Dendritic cell treated with granulocyte-macrophage colony-stimulating factor and Interleukin-4, amounts not matched to agents 40 ng/mL and 50 ng/mL, for 4 days (primary cell): ENCODE data around the gene CCNQ.
"Not testable (repeated sequence)": the region's sequence is repeated elsewhere in the genome, so short reads cannot be mapped to it uniquely, and the experiment has no call there.

Experiments
- H3K27ac Mint-ChIP-seq: one replicate; pipeline ENCODE4 v1.8.0; 2022; ENCODE audit warnings: mild to moderate bottlenecking, mixed read lengths
- H3K27me3 Mint-ChIP-seq: one replicate; pipeline ENCODE4 v1.8.0; 2022; ENCODE audit warnings: mild to moderate bottlenecking, mixed read lengths
- H3K36me3 Mint-ChIP-seq: one replicate; pipeline ENCODE4 v1.8.0; 2022; ENCODE audit warnings: low read depth, mixed read lengths
- H3K4me1 Mint-ChIP-seq: one replicate; pipeline ENCODE4 v1.8.0; 2022; ENCODE audit warnings: low read depth, mixed read lengths
- H3K4me3 Mint-ChIP-seq: one replicate; pipeline ENCODE4 v1.8.0; 2022; ENCODE audit warnings: mild to moderate bottlenecking, moderate library complexity, mixed read lengths
- H3K9me3 Mint-ChIP-seq: one replicate; pipeline ENCODE4 v1.8.0; 2022; ENCODE audit warnings: mixed read lengths
- intact Hi-C: fragments of 100-400 bp; cut with micrococcal nuclease; formaldehyde crosslinking; loops from one replicate; pipeline ENCODE4 v1.15.0; 2022

Gene CCNQ

DNA sequence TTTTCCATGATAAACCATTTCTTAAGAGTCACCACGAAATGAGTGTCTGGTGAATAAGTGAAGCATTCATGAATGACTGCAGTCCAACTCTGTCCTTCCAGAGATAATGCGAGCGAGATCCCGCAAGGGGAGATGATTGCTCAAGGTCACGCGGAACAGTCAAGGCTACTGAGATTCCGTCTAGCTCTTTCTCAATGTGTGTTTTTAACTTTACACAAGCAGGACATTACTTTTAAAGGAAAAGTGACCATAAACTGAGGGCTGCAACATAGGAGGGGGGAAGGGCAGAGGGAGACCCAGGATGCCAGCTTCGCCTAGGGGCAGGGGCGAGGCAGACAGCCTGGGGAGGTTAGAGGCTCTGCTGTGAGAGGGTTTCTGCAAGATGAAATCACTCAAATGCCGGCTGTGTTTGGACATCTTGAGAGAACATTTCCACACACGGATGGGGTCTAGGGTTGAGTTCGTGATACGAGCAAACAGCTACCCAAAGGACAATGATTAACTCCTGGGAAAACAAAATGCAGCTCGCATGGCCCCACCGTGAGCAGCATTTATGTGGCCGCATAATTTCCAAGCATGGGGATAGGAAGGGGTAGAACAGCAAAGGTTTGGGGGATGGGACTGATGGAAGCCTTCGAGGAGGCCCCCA lies 23.8 kb upstream of the CCNQ start:
- no peaks in the 10 kb centered on the region for H3K36me3 Mint-ChIP-seq
- no peak overlapping the region for H3K4me3 Mint-ChIP-seq
- H3K4me1 Mint-ChIP-seq = no peaks in the 10 kb centered on the region
- intact Hi-C loops = no loop called here
- H3K9me3 Mint-ChIP-seq = no peaks in the 10 kb centered on the region
- H3K27ac Mint-ChIP-seq = no peak overlapping the region
- peaks cover 18% of the 10 kb centered on the region for H3K27me3 Mint-ChIP-seq

DNA sequence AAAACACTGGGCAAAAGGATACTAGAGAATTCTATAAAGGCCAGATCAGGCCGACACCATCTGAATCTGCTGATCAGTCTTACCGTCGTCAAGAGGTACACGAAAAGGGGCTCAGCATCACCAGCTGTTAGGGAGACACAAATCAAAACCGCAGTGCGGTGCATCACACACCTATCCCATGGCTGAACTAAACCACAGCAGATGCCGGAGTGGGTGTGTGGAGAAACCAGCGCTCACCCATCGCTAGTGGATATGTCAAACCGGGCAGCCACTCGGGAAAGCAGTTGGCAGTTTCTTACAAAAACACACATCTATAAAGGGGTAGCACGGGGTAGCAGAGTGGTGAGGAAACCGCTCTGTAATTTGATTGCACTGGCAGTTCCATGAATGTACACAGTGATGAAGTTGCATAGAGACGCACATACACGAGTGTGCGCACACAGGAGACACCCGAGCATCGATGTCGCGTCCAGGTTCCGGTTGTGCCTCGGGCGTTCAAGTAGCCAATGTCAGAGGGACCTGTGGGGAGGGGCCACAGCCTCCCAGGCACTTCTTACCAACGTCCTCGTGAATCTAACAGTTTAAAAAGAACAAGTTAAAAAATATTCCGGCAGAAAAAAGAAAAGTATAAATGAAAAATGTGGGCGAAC lies 23.1 kb upstream of the CCNQ start:
- Mint-ChIP-seq H3K27ac (no peak overlapping the region), H3K9me3 (no peaks in the 10 kb centered on the region), H3K36me3 (no peaks in the 10 kb centered on the region), H3K4me1 (no peaks in the 10 kb centered on the region), H3K4me3 (no peak overlapping the region), H3K27me3 (peaks cover 18% of the 10 kb centered on the region)
- intact Hi-C loops = no loop called here

DNA sequence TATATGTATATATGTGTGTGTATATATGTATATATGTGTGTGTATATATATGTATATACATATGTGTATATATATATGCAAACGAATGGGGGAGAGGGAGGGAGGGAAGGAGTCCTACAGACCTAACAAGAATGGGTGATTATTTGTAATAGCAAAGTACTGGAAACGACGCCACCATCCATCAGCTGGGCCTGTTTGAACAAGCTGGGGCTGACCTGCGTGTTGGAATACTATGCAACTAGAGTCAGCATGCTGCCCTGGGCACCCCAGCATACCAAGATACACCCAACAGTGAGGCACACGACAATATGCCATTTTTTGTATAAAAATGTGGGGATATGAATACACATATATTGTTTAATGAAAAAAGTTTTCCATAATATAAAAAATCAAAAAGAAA lies 21.6 kb upstream of the CCNQ start:
- intact Hi-C loops = no loop called here
- Mint-ChIP-seq H3K27me3 (peaks cover 21% of the 10 kb centered on the region), H3K36me3 (no peaks in the 10 kb centered on the region), H3K9me3 (no peaks in the 10 kb centered on the region), H3K4me1 (no peaks in the 10 kb centered on the region), H3K27ac (no peak overlapping the region), H3K4me3 (no peak overlapping the region)

DNA sequence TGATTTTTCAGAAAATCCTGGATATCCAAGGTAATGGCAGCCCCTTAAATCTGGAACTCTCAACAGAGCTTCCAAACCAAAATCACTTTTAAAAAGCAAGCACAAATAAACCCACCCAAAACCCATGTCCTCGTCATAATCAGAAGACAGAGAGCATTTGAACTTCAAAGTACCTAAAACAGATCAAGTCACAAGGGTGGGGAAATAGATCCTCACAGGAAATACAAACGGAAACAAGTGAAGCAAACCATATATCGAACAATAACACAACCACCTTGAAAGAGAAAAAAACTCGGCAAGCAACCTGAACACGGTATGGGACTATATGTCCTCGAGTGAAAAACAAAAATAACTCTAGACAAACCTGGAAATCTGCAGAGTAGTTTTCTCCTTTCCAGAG lies 15.9 kb upstream of the CCNQ start:
- peaks cover 39% of the 10 kb centered on the region for H3K27me3 Mint-ChIP-seq
- H3K4me3 Mint-ChIP-seq = no peak overlapping the region
- H3K4me1 Mint-ChIP-seq = peaks cover 5% of the 10 kb centered on the region
- H3K27ac Mint-ChIP-seq = no peak overlapping the region
- no peaks in the 10 kb centered on the region for H3K36me3 Mint-ChIP-seq
- intact Hi-C loops = no loop called here
- H3K9me3 Mint-ChIP-seq = no peaks in the 10 kb centered on the region

DNA sequence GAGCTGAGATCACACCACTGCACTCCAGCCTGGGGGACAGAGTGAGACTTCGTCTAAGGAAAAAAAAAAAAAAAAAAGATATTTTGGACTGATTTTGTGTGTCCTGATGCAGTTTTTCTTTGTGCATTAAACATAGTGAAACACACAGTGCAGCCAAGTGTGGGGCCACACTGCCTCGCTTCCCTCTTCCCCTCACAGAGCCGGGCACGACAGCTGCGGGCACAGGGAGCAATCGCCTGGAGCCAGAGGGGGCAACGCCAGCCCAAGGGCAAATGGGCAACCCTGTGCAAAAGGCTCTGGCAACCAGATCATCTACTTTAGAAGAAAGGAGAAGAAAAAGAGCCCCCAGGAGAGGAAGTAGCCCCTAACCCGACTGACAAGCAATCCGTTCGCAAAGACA lies 13.5 kb upstream of the CCNQ start:
- intact Hi-C loops = no loop called here
- Mint-ChIP-seq H3K4me3 (no peak overlapping the region), H3K9me3 (no peaks in the 10 kb centered on the region), H3K4me1 (peaks cover 13% of the 10 kb centered on the region), H3K27me3 (peaks cover 41% of the 10 kb centered on the region), H3K36me3 (no peaks in the 10 kb centered on the region), H3K27ac (no peak overlapping the region)

DNA sequence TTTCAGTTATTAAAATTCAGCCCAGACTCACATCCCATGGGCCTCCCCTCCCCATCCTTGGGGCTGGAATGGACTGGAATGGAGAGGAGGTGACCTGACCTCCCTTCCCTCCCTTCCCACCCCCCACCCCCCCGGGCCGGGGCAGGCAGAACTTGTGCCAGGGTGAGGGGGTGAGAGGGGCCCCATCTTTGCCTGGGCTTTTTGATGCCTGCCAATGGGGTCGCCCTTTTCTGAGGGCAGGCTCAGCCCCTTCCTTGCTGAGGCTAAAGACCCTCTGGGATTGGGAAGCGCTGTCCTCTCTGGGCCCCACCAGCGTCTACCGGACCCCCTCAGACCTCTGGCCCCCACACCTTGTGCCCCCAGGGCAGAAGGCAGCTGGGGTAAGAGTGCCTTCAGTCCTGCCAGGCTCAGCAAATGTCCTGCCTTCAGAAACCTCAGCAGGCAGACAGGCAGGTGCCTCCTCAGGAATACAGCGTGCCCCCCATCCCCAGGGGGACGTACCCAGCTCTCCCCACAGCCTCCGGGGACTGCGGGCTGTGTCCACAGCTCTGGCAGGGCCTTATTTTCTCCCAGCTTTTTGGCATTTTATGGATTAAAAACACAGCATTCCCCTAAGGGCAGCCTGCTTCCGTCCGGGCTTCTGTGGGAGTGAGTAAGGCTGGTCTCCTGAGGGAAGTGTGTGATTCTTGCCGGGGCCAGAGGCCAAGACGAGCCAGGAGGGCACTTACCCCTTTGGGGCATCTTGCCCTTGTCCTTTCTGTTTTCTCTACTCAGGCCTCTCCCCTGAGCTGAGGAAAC lies 12.6 kb upstream of the CCNQ start:
- intact Hi-C loops = no loop called here
- Mint-ChIP-seq H3K4me1 (peaks cover 22% of the 10 kb centered on the region), H3K4me3 (no peak overlapping the region), H3K36me3 (no peaks in the 10 kb centered on the region), H3K27ac (no peak overlapping the region), H3K9me3 (no peaks in the 10 kb centered on the region), H3K27me3 (peaks cover 49% of the 10 kb centered on the region)

DNA sequence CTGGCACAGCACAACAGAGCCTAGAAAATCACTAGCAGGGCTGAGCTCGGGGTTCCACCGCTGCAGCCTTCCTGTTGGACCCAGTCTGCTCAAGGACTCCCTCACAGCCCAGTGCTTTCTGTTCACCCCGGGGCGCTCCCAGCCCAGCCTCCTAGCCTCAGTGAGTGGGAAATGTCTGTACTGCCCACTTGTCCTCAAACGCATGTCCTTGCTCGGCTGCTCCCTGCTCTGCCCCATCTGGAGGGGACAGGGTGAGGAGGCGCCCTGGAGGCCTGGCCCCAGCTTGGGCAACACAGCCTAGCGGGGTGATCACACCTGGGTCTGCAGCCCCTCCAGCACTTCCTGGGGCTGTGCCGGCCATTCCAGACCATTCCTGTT lies 11.9 kb upstream of the CCNQ start:
- Mint-ChIP-seq H3K4me1 (peaks cover 22% of the 10 kb centered on the region), H3K36me3 (no peaks in the 10 kb centered on the region), H3K27ac (no peak overlapping the region), H3K4me3 (no peak overlapping the region), H3K9me3 (no peaks in the 10 kb centered on the region), H3K27me3 (peaks cover 49% of the 10 kb centered on the region)
- intact Hi-C loops = no loop called here

DNA sequence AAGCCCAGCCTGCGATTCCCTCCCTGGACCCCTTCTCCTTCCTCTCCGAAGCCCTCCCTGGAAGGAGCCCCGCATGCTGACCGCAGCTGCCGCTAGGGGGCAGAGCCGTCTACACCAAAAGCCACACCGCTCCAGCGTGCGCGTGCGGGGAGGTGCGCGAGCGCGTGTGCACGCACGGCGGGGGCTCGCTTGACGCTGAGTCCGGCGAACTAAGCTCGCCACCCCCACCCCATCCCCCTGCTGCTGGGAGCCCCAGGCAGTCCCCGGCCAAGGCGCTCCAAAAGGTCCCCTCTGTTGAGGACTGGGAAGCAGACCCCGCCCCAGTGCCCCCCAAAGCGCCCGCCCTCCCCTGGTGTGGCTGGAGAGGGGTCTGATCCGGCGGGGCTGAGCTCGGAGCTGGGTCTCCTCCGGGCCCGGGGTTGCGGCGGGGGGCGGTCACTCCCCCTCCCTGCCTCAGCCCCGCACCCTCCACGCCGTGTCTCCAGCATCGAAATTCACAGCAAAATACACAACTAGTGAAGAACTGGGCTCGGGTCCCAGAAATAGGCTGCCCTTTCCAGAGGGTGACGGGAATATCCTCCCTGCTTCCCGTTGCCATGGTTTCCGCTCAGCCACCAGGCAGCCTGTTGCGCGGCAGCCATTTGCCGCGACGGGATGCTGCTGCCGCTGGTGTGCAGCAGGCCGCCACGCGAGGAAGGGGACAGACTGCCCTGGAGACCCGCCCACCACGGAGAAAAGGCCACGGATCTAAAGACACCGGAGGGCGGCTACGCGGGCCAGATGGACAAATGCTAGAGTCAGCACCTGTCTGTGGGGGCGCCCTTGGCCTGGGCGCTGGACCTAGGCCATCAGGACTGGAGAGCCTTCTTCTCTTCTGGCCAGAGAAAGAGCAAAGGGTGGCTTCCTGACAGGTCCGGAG lies 11.2 kb upstream of the CCNQ start:
- H3K36me3 Mint-ChIP-seq = no peaks in the 10 kb centered on the region
- peaks cover 23% of the 10 kb centered on the region for H3K4me1 Mint-ChIP-seq
- H3K9me3 Mint-ChIP-seq = no peaks in the 10 kb centered on the region
- H3K4me3 Mint-ChIP-seq = peak overlapping the region; percentile 58
- no peak overlapping the region for H3K27ac Mint-ChIP-seq
- intact Hi-C loops = no loop called here
- peaks cover 47% of the 10 kb centered on the region for H3K27me3 Mint-ChIP-seq

DNA sequence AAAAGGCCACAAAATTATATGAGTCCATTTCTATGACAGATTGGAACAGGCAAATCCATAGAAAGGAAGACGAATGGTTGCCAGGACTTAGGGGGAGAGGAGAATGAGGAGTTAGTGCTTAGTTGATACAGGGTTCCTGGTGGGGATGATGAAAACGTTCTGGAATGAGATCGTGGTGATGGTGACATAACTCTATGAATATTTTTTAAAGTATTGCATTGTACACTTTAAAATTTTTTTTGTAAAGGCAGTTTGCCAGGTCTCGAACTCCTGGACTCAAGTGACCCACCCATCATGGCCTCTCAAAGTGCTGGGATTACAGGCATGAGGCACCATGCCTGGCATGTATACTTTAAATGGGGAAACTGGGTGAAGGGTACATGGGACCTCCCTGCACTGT lies 9.9 kb upstream of the CCNQ start:
- H3K36me3 Mint-ChIP-seq = no peaks in the 10 kb centered on the region
- peaks cover 37% of the 10 kb centered on the region for H3K27me3 Mint-ChIP-seq
- intact Hi-C loops = no loop called here
- no peak overlapping the region for H3K4me3 Mint-ChIP-seq
- no peaks in the 10 kb centered on the region for H3K9me3 Mint-ChIP-seq
- peaks cover 35% of the 10 kb centered on the region for H3K4me1 Mint-ChIP-seq
- no peak overlapping the region for H3K27ac Mint-ChIP-seq

DNA sequence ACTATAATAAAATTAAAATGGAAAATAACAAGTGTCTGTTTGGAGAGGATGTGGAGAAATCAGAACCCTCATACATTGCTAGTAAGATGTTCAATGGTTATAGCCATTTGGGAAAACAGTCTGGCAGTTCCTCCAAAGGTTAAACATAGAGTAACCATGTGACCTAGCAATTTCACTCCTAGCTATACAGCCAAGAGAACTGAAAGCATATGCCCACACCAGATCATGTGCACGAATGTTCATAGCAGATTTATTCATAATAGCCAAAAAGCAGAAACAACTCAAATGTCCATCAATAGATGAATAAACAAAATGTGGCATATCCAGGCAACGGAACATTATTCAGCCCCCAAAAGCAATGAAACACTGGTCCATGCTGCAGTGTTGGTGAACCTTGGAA lies 9.4 kb upstream of the CCNQ start:
- Mint-ChIP-seq H3K4me3 (no peak overlapping the region), H3K9me3 (no peaks in the 10 kb centered on the region), H3K4me1 (peaks cover 35% of the 10 kb centered on the region), H3K36me3 (no peaks in the 10 kb centered on the region), H3K27me3 (peaks cover 33% of the 10 kb centered on the region), H3K27ac (no peak overlapping the region)
- intact Hi-C loops = no loop called here

DNA sequence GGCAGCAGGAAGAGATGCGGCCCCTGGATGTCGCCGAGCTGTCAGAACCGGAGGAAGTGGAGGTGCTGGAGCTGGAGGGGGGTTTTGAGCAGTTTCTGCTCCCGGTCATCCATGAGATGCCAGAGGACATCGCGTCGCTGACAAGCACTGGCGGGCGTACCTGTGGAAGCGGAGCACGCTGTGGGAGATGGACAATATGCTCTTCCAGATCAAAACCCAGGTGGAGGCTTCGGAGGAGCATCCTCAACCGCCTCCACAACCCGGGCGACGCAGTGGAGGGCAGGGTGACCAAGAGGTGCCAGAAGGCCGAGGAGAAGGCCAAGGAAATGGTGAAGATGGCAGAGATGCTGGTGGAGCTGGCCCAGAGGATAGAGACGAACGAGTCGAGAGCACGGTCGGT lies 7.6 kb upstream of the CCNQ start:
- peaks cover 28% of the 10 kb centered on the region for H3K27me3 Mint-ChIP-seq
- no peaks in the 10 kb centered on the region for H3K36me3 Mint-ChIP-seq
- intact Hi-C loops = no loop called here
- no peaks in the 10 kb centered on the region for H3K9me3 Mint-ChIP-seq
- no peak overlapping the region for H3K27ac Mint-ChIP-seq
- H3K4me1 Mint-ChIP-seq = peaks cover 47% of the 10 kb centered on the region
- H3K4me3 Mint-ChIP-seq = no peak overlapping the region

DNA sequence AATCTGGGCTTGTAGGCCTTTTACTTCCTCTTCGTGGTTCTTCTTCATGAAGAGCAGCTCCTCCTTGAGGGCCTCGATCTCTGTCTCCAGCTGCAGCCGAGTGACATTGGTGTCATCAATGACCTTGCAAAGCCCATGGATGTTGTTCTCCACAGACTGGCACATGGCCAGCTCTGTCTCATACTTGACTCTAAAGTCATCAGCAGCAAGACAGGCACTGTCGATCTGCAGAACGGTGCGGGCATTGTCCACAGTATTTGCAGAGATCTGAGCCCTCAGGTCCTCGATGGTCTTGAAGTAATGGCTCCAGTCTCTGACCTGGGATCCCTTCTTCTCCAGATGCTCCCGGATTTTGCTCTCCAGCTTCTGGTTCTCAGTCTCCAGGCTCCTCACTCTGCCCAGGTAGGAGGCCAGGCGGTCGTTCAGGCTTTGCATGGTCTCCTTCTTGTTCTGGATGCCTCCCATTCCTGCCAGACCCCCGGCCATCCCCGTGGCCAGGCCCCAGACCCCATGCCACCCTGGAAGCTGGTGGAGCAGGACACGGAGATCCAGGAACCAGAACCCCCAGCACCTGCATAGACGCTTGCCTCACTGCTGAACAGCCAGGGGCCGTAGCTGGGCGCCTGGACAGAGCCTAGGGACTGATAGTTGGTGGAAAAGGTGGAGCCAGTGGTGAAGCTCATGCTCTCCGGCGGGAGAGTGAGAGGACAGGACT lies 5.9 kb upstream of the CCNQ start:
- H3K9me3 Mint-ChIP-seq, H3K36me3 Mint-ChIP-seq, intact Hi-C loops, H3K4me3 Mint-ChIP-seq: not testable (repeated sequence)
- peaks cover 59% of the 10 kb centered on the region for H3K4me1 Mint-ChIP-seq
- H3K27me3 Mint-ChIP-seq = peaks cover 18% of the 10 kb centered on the region
- peak overlapping the region; percentile 78 for H3K27ac Mint-ChIP-seq

DNA sequence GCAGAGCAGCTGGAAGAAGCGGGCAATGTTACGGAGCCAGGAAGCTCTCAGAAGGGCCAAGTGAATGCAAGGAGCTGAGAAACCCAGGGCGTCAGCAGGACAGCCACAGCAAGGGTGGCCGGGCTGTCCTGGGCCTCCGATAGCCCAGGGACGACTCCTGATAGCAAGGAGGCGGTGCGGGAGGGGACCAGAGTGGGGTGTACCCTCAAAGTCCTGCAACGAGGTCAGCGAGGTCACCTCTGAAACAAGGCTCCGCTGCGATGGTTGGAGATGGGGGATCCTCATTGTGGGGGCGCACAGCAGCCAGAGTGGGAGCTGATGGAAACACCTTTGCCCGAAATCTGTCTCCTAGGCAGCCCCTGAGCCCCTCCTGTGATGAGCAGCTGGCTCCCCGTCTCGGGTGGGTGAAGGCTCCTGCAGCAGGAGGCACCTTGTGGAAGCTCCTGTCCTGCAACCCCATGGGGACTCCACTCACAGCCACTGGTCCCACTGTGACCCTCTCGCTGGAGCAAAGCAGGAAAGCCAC lies 4.3 kb upstream of the CCNQ start:
- Mint-ChIP-seq H3K9me3 (no peaks in the 10 kb centered on the region), H3K36me3 (no peaks in the 10 kb centered on the region), H3K4me3 (no peak overlapping the region), H3K27me3 (peaks cover 10% of the 10 kb centered on the region), H3K27ac (peak overlapping the region; percentile 71), H3K4me1 (peaks cover 53% of the 10 kb centered on the region)
- intact Hi-C loops = no loop called here
